T-helper 2 cell (primary cell): ENCODE results near the gene RAP1A.
"Not testable (repeated sequence)": the region's sequence is repeated elsewhere in the genome, so short reads cannot be mapped to it uniquely, and the experiment has no call there.

Source experiments
- DNase-seq, 5 experiments: peaks; one replicate each; pipeline versions ENCODE4 v3.0.0 to v3.0.0-alpha.2; 2012 to 2022

Gene RAP1A

GRCh38 chr1:111598544-111598943, 21.0 kb upstream of the RAP1A start:
- peak in 2 of 5 experiments; percentile 42 to 93 for DNase-seq

GRCh38 chr1:111599781-111600693, 19.6 kb upstream of the RAP1A start:
- DNase-seq, result peak in 1 of 5 experiments; percentile 65

GRCh38 chr1:111600886-111601386, 18.7 kb upstream of the RAP1A start:
- peak in 1 of 5 experiments; percentile 93 for DNase-seq

GRCh38 chr1:111602302-111602701, 17.3 kb upstream of the RAP1A start:
- DNase-seq, result no peak

GRCh38 chr1:111602974-111603373, 16.6 kb upstream of the RAP1A start:
- peak in 1 of 5 experiments; percentile 80 for DNase-seq

- DNase-seq, result peak; percentile 20 to 100 (median 65)
These were observed 15.6 kb upstream of the RAP1A start for GRCh38 chr1:111603979-111604378.

GRCh38 chr1:111604931-111605330, 14.7 kb upstream of the RAP1A start:
- no peak for DNase-seq

- DNase-seq, result peak in 1 of 5 experiments; percentile 38
These were observed 14.0 kb upstream of the RAP1A start for GRCh38 chr1:111605576-111605975.

GRCh38 chr1:111606457-111607215, 13.0 kb upstream of the RAP1A start:
- not testable (repeated sequence) for DNase-seq

- not testable (repeated sequence) for DNase-seq
These were observed 11.1 kb upstream of the RAP1A start for GRCh38 chr1:111608528-111608927.

- no peak for DNase-seq
These were observed 7.6 kb upstream of the RAP1A start for GRCh38 chr1:111611986-111612385.

GRCh38 chr1:111615870-111616715, 3.5 kb upstream of the RAP1A start:
- DNase-seq, result peak in 3 of 5 experiments; percentile 16 to 89 (median 54)

- DNase-seq, result peak in 1 of 5 experiments; percentile 66
These were observed 1.5 kb upstream of the RAP1A start for GRCh38 chr1:111618081-111618480.

- no peak for DNase-seq
These were observed 491 bp upstream of the RAP1A start for GRCh38 chr1:111618961-111619634.

GRCh38 chr1:111620441-111620971, 917 bp downstream of the RAP1A start:
- no peak for DNase-seq

GRCh38 chr1:111621050-111621449, 1.5 kb downstream of the RAP1A start:
- peak in 1 of 5 experiments; percentile 16 for DNase-seq

GRCh38 chr1:111622166-111622565, 2.6 kb downstream of the RAP1A start:
- DNase-seq, result no peak

- peak in 1 of 5 experiments; percentile 88 for DNase-seq
These were observed 4.8 kb downstream of the RAP1A start for GRCh38 chr1:111624382-111624781.

GRCh38 chr1:111625276-111625675, 5.7 kb downstream of the RAP1A start:
- DNase-seq, result no peak

- no peak for DNase-seq
These were observed 8.6 kb downstream of the RAP1A start for GRCh38 chr1:111628153-111628552.

- DNase-seq, result no peak
These were observed 9.8 kb downstream of the RAP1A start for GRCh38 chr1:111629190-111629954.
